HG03159 (cell line): ENCODE results near the gene PGD.
"Not testable (repeated sequence)": the region's sequence is repeated elsewhere in the genome, so short reads cannot be mapped to it uniquely, and the experiment has no call there.

ENCODE experiments used
- ATAC-seq: cut with Tn5 transposase; IDR thresholded peaks from one replicate; pipeline ENCODE4 v1.9.1; 2021; ENCODE audit warnings: mild to moderate bottlenecking, moderate library complexity; ENCODE audit not compliant: unreplicated experiment

PGD gene

DNA sequence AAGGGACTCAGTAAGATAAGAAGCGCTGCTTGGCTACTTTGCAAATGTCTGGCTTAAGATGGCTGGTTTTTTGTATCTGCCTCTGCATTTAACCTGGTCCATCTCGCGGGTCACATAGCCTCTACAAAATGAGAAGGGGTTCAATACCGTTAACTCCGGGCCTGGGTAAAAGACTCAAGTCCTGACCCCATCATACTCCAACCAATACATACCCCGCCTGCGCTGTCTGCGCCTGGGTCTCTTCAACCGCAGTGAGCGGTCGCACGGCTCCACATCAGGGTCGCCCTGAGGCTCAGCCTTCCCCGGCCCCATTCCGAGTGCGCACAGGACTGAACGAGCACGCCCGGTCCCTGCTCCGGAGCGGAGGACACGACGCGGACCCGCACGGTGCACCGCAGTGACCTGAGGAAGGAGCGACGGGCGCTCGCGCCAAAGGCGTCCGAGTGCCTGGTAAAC lies 558 bp upstream of the PGD start:
- ATAC-seq = peak; percentile 21

DNA sequence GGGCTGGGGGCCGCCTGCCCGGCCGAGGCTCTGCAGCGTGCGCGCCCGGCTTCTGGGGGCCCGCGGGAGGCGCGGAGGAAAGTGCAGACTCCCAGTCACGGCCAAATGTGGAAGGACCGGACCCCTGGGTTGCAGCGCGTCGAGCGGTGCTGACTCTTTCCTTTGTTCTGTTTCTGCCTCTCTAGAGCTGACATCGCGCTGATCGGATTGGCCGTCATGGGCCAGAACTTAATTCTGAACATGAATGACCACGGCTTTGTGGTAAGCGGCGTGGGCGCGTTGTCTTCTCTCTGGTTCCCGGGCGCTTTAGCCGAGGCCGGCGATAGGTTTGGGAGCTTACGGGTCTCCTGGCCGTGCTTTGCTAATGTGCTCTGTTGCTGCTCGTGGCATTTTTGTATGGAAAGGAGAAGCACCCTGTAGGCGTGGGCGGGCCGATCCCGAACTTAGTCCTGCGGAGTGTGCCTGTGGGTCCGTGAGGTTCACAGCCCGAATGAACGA lies 629 bp downstream of the PGD start:
- ATAC-seq = no peak

DNA sequence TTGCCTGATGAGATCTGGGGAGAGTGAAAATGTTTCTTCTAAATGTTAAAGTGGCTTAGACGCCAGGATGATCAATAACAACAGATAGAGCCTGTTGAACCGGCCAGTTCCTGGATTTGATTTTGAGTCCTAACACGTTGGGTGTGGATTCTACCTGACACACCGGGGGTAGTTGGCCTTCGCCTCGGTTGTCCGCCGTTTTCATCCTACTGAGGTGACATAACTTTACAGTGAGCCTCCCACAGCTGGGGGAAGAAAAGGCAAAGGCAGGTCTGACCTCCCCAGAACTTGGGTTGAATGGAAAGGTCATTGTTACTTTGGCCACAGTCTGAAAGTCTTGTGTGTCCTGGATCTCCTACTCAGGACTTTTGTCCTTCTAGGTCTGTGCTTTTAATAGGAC lies 1.1 kb downstream of the PGD start:
- no peak for ATAC-seq

DNA sequence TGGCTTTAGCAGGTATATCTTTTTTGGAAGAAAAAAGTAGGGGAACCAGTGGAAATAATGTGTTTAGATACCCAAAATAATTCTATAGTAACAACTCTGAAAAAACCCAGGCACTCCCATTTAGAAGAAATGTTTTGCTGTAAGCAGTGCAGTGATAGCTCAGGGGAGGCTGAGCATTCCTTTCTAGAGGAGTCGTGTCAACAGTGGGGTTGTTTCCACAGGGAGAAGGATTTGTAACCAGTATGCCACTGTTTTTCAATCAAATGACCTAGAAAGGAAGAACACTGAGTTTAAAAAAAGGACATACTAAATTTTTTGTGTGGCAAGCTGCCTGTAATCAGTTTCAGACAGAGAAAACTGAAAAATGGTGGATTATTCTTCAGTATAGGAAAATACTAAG lies 2.4 kb downstream of the PGD start:
- ATAC-seq = no peak

DNA sequence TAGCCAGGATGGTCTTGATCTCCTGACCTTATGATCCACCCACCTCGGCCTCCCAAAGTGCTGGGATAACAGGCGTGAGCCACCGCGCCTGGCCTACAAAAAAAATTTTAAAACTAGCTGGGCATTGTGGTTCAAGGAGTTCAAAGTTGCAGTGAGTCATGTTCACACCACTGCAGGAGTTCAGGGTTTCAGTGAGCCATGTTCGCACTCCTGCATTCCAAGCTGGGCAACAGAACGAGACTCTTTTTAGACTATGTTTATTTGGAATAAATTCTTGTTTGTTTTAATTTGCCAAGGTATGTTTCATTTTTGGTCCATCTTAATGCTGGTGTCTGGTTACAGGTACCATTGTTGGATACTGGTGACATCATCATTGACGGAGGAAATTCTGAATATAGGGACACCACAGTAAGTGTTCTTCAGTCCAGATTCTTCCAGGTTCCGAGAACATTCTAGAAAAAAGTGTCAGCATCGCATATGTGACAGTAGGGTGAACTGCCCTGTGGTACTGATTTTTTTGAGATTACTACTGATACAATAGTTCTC lies 3.9 kb downstream of the PGD start:
- no peak for ATAC-seq

DNA sequence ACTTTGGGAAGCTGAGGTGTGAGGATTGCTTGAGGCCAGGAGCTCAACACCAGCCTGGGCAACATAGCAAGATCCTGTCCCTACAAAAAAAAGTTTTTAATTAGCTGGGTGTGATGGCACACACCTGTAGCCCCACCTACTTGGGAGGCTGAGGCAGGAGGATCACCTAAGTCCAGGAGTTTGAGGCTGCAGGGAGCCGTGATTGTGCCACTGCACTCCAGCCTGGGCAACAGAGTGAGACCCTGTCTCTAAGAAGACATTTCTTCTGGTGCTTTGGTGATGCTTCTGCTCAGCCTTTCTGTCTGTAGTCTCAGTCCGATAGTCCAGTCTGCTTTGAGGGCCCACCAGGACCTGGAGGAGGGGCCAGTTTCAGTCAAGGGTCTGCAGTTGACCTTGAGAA lies 8.3 kb downstream of the PGD start:
- ATAC-seq = no peak

DNA sequence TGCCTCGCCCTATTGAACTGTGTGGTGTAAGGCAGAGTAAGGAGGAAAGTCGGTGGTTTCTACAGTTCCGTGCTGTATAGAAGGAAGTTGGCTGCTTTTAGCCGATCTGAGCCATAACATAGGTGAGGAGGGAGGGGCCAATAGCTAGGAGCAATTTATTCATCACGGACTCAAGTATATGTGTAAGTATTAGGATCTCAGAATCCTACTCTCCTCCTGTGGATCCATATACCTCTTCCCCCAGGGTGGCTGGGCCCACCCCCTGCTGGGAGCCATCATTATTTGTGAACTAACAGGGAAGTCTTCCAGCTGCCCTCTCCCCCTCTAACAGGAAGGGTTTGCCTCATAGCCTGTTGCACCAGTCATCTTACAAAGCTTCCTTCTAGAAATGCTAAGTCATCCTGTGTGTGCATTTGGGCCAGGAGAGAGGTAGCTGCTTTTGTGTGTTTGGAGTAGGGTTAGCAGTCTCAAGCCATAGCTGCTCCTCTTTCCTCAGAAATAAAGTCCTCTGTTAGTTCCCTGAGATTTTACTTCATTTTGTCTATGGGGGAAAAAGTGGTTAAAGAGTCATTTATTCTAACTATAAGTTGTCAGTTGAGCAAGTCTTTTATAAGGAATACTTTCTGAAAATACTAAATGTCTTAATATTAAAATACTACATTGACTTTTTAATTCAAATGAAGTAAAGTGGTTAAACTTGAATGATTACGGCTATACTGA lies 16.5 kb downstream of the PGD start:
- no peak for ATAC-seq

DNA sequence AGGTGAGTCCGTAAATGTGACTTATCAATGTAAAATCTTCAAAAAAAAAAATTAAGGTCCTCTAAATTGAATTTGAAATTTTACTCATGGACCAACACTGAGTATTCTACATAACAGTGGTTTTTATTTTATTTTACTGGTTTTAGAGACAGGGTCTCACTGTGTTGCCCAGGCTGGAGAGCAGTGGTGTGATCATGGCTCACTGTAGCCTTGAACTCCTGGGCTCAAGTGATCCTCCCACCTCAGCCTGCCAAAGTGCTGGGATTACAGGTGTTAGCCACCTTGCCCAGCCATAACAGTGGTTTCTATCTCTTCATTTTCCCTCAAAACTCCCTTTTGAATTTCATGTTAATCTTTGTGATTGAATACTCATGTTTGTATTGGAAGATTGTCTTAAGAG lies 17.1 kb downstream of the PGD start:
- ATAC-seq = not testable (repeated sequence)

DNA sequence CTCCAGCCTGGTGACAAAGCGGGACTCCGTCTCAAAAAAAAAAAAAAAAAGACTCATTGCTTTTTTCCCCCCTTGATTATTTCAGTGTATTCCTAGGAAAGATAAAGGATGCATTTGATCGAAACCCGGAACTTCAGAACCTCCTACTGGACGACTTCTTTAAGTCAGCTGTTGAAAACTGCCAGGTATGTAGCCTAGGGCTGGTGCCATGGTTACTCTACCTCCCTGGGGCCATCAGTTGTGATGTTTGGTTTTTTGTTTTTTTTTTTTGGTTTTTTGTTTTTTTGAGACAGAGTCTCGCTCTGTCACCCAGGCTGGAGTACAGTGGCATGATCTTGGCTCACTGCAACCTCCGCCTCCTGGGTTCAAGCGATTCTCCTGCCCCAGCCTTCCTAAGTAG lies 19.9 kb downstream of the PGD start:
- not testable (repeated sequence) for ATAC-seq

DNA sequence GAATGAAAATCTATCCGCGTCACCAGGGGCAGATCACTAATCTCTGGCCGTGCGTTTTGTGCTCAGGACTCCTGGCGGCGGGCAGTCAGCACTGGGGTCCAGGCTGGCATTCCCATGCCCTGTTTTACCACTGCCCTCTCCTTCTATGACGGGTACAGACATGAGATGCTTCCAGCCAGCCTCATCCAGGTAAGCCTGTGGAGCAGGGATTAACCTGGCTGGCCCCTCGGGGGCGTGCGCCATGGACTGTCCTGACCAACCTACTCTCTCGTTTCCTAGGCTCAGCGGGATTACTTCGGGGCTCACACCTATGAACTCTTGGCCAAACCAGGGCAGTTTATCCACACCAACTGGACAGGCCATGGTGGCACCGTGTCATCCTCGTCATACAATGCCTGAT lies 20.5 kb downstream of the PGD start:
- no peak for ATAC-seq

DNA sequence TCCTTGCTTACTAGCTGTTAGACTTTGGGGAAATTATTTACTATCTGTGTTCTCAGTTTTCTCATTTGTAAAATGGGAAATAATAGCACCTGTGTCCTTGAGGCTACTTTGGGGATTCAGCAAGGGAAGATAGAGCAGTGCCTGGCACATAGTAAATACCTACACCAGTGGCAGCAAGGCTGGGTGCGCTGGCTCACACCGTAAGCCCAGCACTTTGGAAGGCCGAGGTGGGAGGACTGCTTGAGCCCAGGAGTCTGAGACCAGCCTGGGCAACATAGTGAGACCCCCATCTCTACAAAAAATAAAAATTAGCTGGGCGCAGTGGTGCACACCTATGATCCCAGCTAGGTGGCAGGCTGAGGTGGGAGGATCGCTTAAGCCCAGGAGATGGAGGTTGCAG lies 22.8 kb downstream of the PGD start:
- no peak for ATAC-seq

DNA sequence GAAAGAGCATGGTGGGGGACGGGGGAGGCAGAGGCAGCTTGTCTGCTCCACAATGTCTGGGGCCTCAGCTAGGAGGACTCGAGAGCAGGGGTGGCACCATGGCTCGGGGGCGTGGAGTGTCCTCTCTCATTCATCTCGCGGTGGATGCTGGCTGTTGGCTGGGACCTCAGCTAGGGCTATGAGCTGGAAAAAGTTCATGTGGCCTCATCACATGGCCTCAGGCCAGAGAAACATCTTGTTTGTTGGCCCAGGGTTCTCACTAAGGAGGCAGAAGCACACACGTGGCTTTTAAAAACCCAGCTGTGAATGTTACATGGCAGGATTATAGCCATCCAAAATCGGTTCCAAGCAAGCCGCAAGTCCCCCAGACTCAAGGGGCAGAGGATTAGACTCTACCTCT lies 25.2 kb downstream of the PGD start:
- no peak for ATAC-seq

DNA sequence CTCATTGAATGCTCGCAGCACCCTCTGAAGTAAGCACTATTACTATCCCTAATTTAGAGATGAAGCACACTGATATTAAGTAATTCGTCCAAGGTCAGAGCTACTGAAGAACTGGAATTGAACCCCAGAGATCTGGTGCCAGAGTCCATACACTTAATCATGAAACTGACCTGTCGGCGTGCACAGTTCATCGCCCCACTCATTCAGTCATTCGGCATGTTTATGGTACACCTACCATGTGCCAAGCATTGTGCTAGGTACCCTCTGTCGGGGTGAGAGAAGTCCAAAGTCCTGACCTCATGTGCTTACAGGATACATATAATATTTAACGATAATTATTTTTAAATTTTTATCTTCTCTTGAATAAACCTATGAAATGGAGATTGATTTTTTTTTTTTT lies 25.8 kb downstream of the PGD start:
- no peak for ATAC-seq

DNA sequence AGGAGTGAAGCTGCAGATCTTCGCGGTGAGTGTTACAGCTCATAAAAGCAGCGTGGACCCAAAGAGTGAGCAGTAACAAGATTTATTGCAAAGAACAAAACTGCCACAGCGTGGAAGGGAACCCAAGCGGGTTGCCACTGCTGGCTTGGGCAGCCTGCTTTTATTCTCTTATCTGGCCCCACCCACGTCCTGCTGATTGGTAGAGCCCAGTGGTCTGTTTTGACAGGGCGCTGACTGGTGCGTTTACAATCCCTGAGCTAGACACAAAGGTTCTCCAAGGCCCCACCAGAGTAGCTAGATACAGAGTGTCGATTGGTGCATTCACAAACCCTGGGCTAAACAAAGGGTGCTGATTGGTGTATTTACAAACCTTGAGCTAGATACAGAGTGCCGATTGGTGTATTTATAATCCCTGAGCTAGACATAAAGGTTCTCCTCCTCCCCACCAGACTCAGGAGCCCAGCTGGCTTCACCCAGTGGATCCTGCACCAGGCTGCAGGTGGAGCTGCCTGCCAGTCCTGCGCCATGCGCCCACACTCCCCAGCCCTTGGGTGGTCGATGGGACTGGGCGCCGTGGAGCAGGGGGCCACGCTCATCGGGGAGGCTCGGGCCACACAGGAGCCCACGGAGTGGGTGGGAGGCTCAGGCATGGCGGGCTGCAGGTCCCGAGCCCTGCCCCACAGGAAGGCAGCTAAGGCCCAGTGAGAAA lies 27.1 kb downstream of the PGD start:
- ATAC-seq = not testable (repeated sequence)

DNA sequence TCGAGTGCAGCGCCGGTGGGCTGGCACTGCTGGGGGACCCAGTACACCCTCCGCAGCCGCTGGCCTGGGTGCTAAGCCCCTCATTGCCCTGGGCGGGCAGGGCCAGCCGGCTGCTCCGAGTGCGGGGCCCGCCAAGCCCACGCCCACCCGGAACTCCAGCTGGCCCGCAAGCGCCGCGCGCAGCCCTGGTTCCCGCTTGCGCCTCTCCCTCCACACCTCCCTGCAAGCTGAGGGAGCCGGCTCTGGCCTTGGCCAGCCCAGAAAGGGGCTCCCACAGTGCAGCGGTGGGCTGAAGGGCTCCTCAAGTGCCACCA lies 27.6 kb downstream of the PGD start:
- not testable (repeated sequence) for ATAC-seq

DNA sequence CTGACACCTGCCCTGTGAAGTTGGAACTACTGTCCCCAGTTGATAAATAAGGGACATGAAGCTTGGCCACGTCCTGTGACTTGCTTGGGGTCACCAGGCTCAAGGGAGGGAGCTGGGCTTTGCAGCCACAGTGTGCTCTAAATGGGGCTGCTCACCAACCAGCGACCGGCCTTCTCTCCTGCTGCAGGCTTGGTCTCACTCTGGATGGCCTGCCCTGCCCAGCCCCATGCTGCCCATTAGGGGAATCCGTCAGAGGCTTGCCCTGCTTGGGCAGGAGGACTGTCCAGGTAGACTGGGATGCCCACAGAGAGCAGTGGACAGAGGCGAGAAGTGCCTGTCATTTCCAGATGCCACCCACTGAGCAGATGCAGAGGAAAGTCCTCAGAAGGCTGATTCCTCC lies 30.1 kb downstream of the PGD start:
- no peak for ATAC-seq

DNA sequence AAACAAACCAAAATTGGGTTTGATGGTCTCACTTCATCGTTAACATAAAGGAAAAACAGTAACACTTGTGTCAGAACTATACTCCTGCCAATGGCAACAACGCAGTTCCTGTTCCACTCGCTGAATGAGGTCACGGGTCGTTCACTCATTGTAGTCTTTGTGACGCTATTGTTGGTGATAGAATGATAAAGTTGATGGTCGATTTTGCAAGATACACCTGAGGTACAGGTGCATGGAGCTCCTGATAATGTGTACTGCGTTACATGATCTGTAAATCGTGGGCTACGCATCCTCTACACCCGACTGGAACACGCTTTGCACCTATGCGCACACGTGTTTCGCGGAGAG lies 31.0 kb downstream of the PGD start:
- no peak for ATAC-seq

DNA sequence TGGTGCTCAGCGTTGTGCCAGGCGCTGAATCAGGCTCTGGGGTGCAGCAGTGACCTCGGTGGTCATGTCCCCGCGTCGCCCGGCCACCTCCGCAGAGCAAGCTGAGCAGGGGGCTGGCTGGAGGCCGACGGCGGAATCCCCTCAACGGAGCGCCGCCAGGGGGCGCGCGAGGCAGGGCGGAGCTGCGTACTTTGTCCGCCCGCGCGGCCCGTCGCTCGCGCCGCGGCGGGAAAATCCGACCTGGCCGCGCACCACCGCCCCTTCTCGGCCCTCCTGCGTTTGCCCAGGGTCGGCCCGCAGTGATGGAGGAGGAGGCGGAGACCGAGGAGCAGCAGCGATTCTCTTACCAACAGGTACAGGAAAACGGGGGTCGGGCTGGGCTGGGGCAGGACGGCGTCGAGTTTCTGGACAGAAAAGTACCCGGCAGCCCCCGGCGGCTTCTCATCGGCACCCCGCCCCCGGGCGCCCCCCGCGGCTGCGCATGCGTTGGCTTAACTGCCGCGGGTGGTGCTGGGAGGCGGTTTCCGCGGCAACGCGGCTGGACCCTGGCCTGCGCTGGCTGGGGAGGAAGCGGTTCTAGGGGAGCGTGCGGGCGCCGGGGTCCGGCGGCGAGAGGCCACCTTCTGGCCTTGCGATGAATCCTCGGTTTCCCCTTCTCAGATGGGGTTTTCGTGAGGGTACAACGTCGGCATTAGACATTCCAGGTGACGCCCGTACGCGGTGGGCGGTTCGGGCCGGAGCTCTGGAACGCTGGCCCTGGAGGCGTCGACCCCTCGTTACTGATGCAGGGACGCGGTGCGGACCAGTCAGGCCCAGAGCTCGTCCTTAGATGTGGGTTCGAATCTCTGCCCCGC lies 31.6 kb downstream of the PGD start, which contains the start of gene CENPS:
Gene CENPS, plus strand, starts transcription at position 218 of the 854 bp plus-strand sequence. Its CDS starts 85 bp downstream, at position 303.
- ATAC-seq = peak; percentile 75

DNA sequence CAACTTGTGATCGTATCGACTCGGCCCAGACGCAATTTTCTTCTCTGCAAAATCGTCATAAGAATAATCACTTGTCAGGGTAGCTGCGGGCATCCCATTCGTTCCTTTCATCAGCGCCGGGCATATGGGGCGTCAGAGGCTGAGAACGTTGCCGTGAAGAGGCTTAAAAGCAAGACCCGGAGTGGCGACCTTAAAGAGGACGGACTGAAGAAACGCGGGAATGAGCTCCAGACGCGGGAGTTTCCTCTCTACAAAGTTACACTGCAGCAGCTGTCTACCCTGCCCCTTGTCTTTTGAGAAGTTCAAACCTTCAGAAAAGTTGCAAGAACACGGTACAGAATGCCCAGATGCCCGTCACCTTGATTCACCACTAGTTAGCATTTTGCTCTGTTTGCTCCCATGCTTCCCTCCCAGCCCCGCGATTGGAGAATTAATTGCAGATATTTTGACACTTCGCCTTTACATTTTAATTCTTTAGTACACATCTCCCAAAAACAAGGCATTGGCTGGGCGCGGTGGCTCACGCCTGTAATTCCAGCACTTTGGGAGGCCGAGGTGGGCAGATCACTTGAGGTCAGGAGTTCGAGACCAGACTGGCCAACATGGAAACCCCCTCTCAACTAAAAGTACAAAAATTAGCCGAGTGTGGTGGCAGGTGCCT lies 32.3 kb downstream of the PGD start:
- ATAC-seq = no peak

DNA sequence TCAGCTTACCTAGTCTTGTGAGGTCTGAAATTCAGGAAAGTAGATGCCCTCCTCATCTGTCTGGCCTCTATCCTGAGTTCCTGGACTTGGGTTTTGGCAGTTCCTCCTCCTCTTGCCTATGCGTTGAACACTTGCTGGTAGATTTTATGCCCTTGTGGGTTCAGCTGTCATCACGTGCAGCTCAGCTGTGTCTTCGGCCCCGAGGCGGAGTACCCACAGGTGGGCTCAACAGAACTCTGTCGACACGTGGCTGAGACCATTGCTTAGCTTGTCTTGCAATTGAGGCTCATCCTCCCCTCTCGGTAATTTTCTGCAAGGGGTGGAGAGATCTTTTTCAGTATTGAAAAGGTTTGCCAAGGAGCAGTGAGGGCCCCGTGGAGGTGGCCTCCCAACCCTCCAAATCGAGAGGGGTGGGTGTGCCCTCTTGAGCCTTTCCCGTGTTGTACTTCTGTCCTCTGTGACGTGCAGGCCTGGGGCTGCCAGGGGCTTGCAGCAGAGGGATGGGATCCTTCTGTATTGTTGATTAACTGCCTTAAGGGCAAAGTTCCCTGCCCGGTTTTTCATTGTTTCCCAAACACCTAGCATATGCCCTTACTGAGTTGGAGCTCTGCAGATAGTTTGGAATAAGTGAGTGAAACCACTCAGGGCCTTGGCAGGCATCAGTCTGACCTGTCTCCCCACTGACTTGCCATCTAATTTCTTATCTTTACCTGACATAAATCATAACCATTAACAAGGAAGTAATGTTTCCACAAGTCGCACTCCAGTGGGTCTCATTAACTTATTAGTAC lies 34.2 kb downstream of the PGD start:
- no peak for ATAC-seq
